GM12878 (cell line): ENCODE measurements around the gene CATSPER1. TPM values are rescaled to one million over a fixed set of nuclear protein-coding genes. Genes with fewer than 3 reads are reported as not detected.

Experiments used
- EP300 ChIP-seq, 2 experiments: fragments of 150-350 bp in 1 of 2; IDR thresholded peaks; 2 replicates each; pipeline ENCODE4 v1.6.1; 2011 to 2012; ENCODE audit warnings: low read depth in 2 of 2, low read length in 2 of 2, borderline replicate concordance in 1 of 2, improper control_type of control experiment in 1 of 2, inconsistent platforms in 1 of 2; ENCODE audit not compliant: control insufficient read depth in 1 of 2
- LARP7 ChIP-seq: fragments of 450-650 bp; IDR thresholded peaks from 2 replicates; pipeline ENCODE4 v1.6.1; 2017; ENCODE audit warnings: mild to moderate bottlenecking
- PRDM15 ChIP-seq: fragments of 450-650 bp; formaldehyde crosslinking; IDR thresholded peaks from 2 replicates; pipeline ENCODE4 v1.4.0; 2020; ENCODE audit warnings: mild to moderate bottlenecking, moderate library complexity
- RCOR1 ChIP-seq: conservative IDR thresholded peaks from 2 replicates; pipeline ENCODE4 v1.6.1; 2012; ENCODE audit warnings: low read depth, low read length, improper control_type of control experiment
- SMC3 ChIP-seq: IDR thresholded peaks from 2 replicates; pipeline ENCODE4 v1.6.1; 2011; ENCODE audit warnings: low read length, improper control_type of control experiment, borderline replicate concordance
- polyA plus RNA-seq, 11 experiments: library from polyadenylated mRNA; depleted of rRNA in 4 of 11; unstranded in 6 of 11; stranded (reverse) in 5 of 11; fragments of >200 nt; fragmentation: Nextera tagmentation in 4 of 11; fragmentation: Illumina TruSeq in 1 of 11; extraction: Ambion mirVana in 4 of 11; extraction: Trizol in 1 of 11; gene quantifications; 1 replicate in 1 of 11; 2 replicates in 10 of 11; pipeline versions ENCODE4 v1.2.1 to v1.2.3, GENCODE V29; 2011 to 2016; ENCODE audit warnings: inconsistent platforms in 2 of 11, missing spikeins in 2 of 11, low read depth in 1 of 11
- total RNA-seq, 4 experiments: library from RNA; depleted of rRNA in 3 of 4; stranded (reverse); fragments of >200 nt in 3 of 4; fragmentation: Illumina TruSeq in 1 of 4; extraction: Trizol in 1 of 4; gene quantifications; 2 replicates each; pipeline versions ENCODE4 v1.2.1 to v1.2.3, GENCODE V29; 2013 to 2021
- TF ChIP-seq, protein P1 (sequence below): fragments of 150-350 bp; IDR thresholded peaks from 2 replicates; pipeline ENCODE4 v1.6.1; 2014; ENCODE audit warnings: mild to moderate bottlenecking, low read depth, low read length

Gene CATSPER1
- total and polyA plus RNA-seq, 10 of the 15 experiments (the other 5 are each of a cell fraction or from before 2014, with no cell fraction given): 0.02 to 0.05 TPM; not detected in 8

DNA sequence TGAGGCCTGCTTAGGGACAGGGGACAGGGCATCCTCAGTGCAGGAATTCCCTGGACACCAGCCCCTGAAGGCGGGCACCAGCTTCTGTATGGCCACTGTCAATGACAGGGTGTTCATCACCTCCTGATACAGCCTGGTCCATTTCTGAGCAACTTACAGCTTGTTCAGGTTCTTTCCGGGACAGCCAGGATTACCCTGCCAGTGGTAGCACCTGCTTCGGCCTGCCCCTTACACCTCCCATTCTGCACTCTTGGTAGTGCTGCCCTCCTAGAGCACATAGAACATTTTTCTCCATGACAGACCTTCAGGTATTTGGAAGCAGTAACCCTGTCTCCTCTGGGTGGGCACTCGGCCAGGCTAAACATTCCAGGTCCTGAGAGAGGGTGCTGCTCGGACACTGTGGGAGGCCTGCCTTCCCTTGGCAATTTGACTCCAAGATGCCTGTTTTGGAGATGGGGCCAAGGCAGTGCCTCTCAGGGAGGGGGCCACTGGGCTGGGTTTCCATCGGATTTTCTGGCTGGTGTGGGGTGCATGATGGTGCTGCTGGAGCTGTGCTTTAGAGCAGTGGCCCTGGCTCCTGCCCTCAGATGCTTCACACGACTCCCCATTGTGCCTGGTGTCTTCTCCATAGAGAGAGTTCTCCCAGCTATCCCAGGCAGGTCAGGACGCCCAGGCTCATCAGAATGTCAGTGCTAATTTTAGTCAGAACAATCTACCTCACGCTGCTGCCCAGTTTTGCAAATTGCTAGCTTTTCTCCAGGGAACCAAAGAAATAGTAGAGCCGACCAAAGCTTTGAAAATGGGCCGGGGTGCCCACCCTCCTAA lies 21.5 kb upstream of the CATSPER1 start (continued):
- no peak for TF ChIP-seq EP300 (IDR thresholded peaks at IDR 0.05; ENCODE audit: borderline replicate concordance in 1 of 2, control insufficient read depth in 1 of 2, low read depth in 2 of 2, low read length in 2 of 2)
- TF ChIP-seq PRDM15 (CRISPR knock-in tag): no peak
- no peak for TF ChIP-seq SMC3
- TF ChIP-seq RCOR1: no peak
- TF ChIP-seq LARP7: no peak
- TF ChIP-seq, protein P1, sequence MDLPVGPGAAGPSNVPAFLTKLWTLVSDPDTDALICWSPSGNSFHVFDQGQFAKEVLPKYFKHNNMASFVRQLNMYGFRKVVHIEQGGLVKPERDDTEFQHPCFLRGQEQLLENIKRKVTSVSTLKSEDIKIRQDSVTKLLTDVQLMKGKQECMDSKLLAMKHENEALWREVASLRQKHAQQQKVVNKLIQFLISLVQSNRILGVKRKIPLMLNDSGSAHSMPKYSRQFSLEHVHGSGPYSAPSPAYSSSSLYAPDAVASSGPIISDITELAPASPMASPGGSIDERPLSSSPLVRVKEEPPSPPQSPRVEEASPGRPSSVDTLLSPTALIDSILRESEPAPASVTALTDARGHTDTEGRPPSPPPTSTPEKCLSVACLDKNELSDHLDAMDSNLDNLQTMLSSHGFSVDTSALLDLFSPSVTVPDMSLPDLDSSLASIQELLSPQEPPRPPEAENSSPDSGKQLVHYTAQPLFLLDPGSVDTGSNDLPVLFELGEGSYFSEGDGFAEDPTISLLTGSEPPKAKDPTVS: no peak
